Immature natural killer cell (primary cell): ENCODE measurements around the gene NOXA1. TPM values are rescaled to one million over a fixed set of nuclear protein-coding genes. Genes with fewer than 3 reads are reported as not detected.
"Not testable (repeated sequence)": the region's sequence is repeated elsewhere in the genome, so short reads cannot be mapped to it uniquely, and the experiment has no call there.

Experiments used
- DNase-seq, 3 donors: peaks; one replicate each; pipeline ENCODE4 v3.0.0; 2022; ENCODE audit warnings: mixed read lengths in 1 of 3
- H3K27ac Mint-ChIP-seq, 6 donors: one replicate each; pipeline ENCODE4 v1.8.0; 2020; ENCODE audit warnings: mixed read lengths in 6 of 6, mild to moderate bottlenecking in 5 of 6, inconsistent platforms in 4 of 6, moderate library complexity in 3 of 6
- H3K27me3 Mint-ChIP-seq, 3 donors: one replicate each; pipeline ENCODE4 v1.8.0; 2020 to 2021; ENCODE audit warnings: low read depth in 3 of 3, mild to moderate bottlenecking in 3 of 3, mixed read lengths in 3 of 3, moderate library complexity in 3 of 3, inconsistent platforms in 1 of 3
- H3K36me3 Mint-ChIP-seq, 3 donors: one replicate each; pipeline ENCODE4 v1.8.0; 2020; ENCODE audit warnings: mixed read lengths in 3 of 3, inconsistent platforms in 2 of 3, mild to moderate bottlenecking in 2 of 3
- H3K4me1 Mint-ChIP-seq, 2 donors: one replicate each; pipeline ENCODE4 v1.8.0; 2020; ENCODE audit warnings: inconsistent platforms in 2 of 2, mild to moderate bottlenecking in 2 of 2, mixed read lengths in 2 of 2, moderate library complexity in 1 of 2
- H3K4me3 Mint-ChIP-seq, 5 donors: one replicate each; pipeline ENCODE4 v1.8.0; 2020; ENCODE audit warnings: mild to moderate bottlenecking in 5 of 5, mixed read lengths in 5 of 5, inconsistent platforms in 3 of 5, moderate library complexity in 3 of 5
- H3K9me3 Mint-ChIP-seq, 6 donors: one replicate each; pipeline ENCODE4 v1.8.0; 2020; ENCODE audit warnings: mild to moderate bottlenecking in 6 of 6, mixed read lengths in 6 of 6, inconsistent platforms in 4 of 6, moderate library complexity in 3 of 6
- polyA plus RNA-seq, 3 donors: library from polyadenylated mRNA; unstranded; fragments of 300-500 nt; fragmentation: Illumina TruSeq; gene quantifications; one replicate each; pipeline ENCODE4 v1.2.3, GENCODE V29; 2021

The NOXA1 gene
- 1 to 10 TPM; 1.2 to 2.1 (median 1.4) TPM for polyA plus RNA-seq

GRCh38 chr9:137422604-137423513, at the start of gene NOXA1, which contains the start of gene EXD3:
Gene NOXA1 (plus strand): TSS chr9:137423393. CDS start chr9:137423530, 137 bp downstream.
Gene EXD3 (minus strand): TSS chr9:137423162. CDS start chr9:137395357, 27,805 bp downstream.
- Mint-ChIP-seq H3K4me3 (peak within 1 kb of the TSS; percentile 81 to 90 (median 83)), H3K9me3 (no peaks in the 10 kb centered on the region), H3K27me3 (peaks cover 2 to 4% (median 2%) of the 10 kb centered on the region in 3 donors), H3K4me1 (peaks cover 11 to 14% of the 10 kb centered on the region in 2 donors), H3K36me3 (no peaks in the 10 kb centered on the region), H3K27ac (peak within 1 kb of the TSS in 4 of 6 donors; percentile 41 to 75 (median 52))
- DNase-seq: peak; percentile 93 to 94 (median 94)

GRCh38 chr9:137373611-137373980, 49.6 kb upstream of the NOXA1 start:
- H3K27ac Mint-ChIP-seq: no peak overlapping the region
- no peaks in the 10 kb centered on the region for H3K4me1 Mint-ChIP-seq
- no peaks in the 10 kb centered on the region for H3K9me3 Mint-ChIP-seq
- no peak for DNase-seq
- H3K4me3 Mint-ChIP-seq: no peak overlapping the region
- H3K27me3 Mint-ChIP-seq: peaks cover 0 to 4% (median 2%) of the 10 kb centered on the region in 3 donors
- no peaks in the 10 kb centered on the region for H3K36me3 Mint-ChIP-seq

- Mint-ChIP-seq H3K4me3 (no peak overlapping the region), H3K9me3 (no peaks in the 10 kb centered on the region), H3K4me1 (no peaks in the 10 kb centered on the region), H3K36me3 (no peaks in the 10 kb centered on the region), H3K27ac (no peak overlapping the region), H3K27me3 (peaks cover 0 to 4% (median 2%) of the 10 kb centered on the region in 3 donors)
- DNase-seq: no peak
These were observed 48.9 kb upstream of the NOXA1 start for GRCh38 chr9:137374131-137374845.

GRCh38 chr9:137375321-137376058, 47.7 kb upstream of the NOXA1 start:
- Mint-ChIP-seq H3K27ac (no peak overlapping the region), H3K9me3 (no peaks in the 10 kb centered on the region), H3K27me3 (peaks cover 0 to 4% (median 2%) of the 10 kb centered on the region in 3 donors), H3K4me3 (no peak overlapping the region), H3K4me1 (no peaks in the 10 kb centered on the region), H3K36me3 (no peaks in the 10 kb centered on the region)
- DNase-seq: no peak

- no peaks in the 10 kb centered on the region for H3K36me3 Mint-ChIP-seq
- no peaks in the 10 kb centered on the region for H3K9me3 Mint-ChIP-seq
- DNase-seq: no peak
- peaks cover 0 to 4% (median 2%) of the 10 kb centered on the region in 3 donors for H3K27me3 Mint-ChIP-seq
- no peak overlapping the region for H3K27ac Mint-ChIP-seq
- H3K4me3 Mint-ChIP-seq: no peak overlapping the region
- H3K4me1 Mint-ChIP-seq: no peaks in the 10 kb centered on the region
These were observed 46.8 kb upstream of the NOXA1 start for GRCh38 chr9:137376386-137376785.

GRCh38 chr9:137378688-137379410, 44.3 kb upstream of the NOXA1 start:
- H3K27ac Mint-ChIP-seq, DNase-seq, H3K4me1 Mint-ChIP-seq, H3K27me3 Mint-ChIP-seq, H3K4me3 Mint-ChIP-seq, H3K36me3 Mint-ChIP-seq, H3K9me3 Mint-ChIP-seq: not testable (repeated sequence)

- Mint-ChIP-seq H3K4me1 (no peaks in the 10 kb centered on the region), H3K4me3 (no peak overlapping the region), H3K9me3 (no peaks in the 10 kb centered on the region), H3K27ac (no peak overlapping the region), H3K36me3 (no peaks in the 10 kb centered on the region), H3K27me3 (peaks cover 2 to 4% (median 2%) of the 10 kb centered on the region in 3 donors)
- no peak for DNase-seq
These were observed 43.4 kb upstream of the NOXA1 start for GRCh38 chr9:137379761-137380161.

GRCh38 chr9:137380171-137380570, 43.0 kb upstream of the NOXA1 start:
- peaks cover 2 to 4% (median 2%) of the 10 kb centered on the region in 3 donors for H3K27me3 Mint-ChIP-seq
- H3K4me3 Mint-ChIP-seq: no peak overlapping the region

GRCh38 chr9:137380606-137381005, 42.6 kb upstream of the NOXA1 start:
- no peak overlapping the region for H3K4me3 Mint-ChIP-seq
- H3K27me3 Mint-ChIP-seq: peaks cover 2 to 3% (median 2%) of the 10 kb centered on the region in 3 donors
- no peaks in the 10 kb centered on the region for H3K4me1 Mint-ChIP-seq
- no peaks in the 10 kb centered on the region for H3K36me3 Mint-ChIP-seq
- DNase-seq: no peak
- no peak overlapping the region for H3K27ac Mint-ChIP-seq
- no peaks in the 10 kb centered on the region for H3K9me3 Mint-ChIP-seq

More at GRCh38 chr9:137380171-137380570, 43.0 kb upstream of the NOXA1 start:
- Mint-ChIP-seq H3K36me3 (no peaks in the 10 kb centered on the region), H3K27ac (no peak overlapping the region), H3K4me1 (no peaks in the 10 kb centered on the region), H3K9me3 (no peaks in the 10 kb centered on the region)
- DNase-seq: no peak

- H3K4me3 Mint-ChIP-seq: no peak overlapping the region
- peaks cover 2% of the 10 kb centered on the region in 3 donors for H3K27me3 Mint-ChIP-seq
- H3K4me1 Mint-ChIP-seq: peaks cover 0 to 3% of the 10 kb centered on the region in 2 donors
- no peaks in the 10 kb centered on the region for H3K9me3 Mint-ChIP-seq
- H3K27ac Mint-ChIP-seq: no peak overlapping the region
- DNase-seq: no peak
- no peaks in the 10 kb centered on the region for H3K36me3 Mint-ChIP-seq
These were observed 41.4 kb upstream of the NOXA1 start for GRCh38 chr9:137381501-137382443.

- Mint-ChIP-seq H3K4me3 (no peak overlapping the region), H3K27ac (no peak overlapping the region), H3K4me1 (peaks cover 0 to 9% of the 10 kb centered on the region in 2 donors), H3K9me3 (no peaks in the 10 kb centered on the region), H3K27me3 (peaks cover 0 to 2% (median 2%) of the 10 kb centered on the region in 3 donors), H3K36me3 (no peaks in the 10 kb centered on the region)
- no peak for DNase-seq
These were observed 40.6 kb upstream of the NOXA1 start for GRCh38 chr9:137382444-137383080.
